HG03565 (cell line): ENCODE results near the gene KRTAP4-11.
"Not testable (repeated sequence)": the region's sequence is repeated elsewhere in the genome, so short reads cannot be mapped to it uniquely, and the experiment has no call there.

ENCODE experiments used
- ATAC-seq: cut with Tn5 transposase; IDR thresholded peaks from one replicate; pipeline ENCODE4 v1.9.1; 2021; ENCODE audit warnings: mild to moderate bottlenecking, moderate library complexity; ENCODE audit not compliant: unreplicated experiment

KRTAP4-11 gene

GRCh38 chr17:41125064-41125463 is 6.9 kb upstream of the KRTAP4-11 start:
- ATAC-seq = no peak

- not testable (repeated sequence) for ATAC-seq
These were observed 5.8 kb upstream of the KRTAP4-11 start, which contains the start of gene KRTAP4-12 for GRCh38 chr17:41123991-41124371. KRTAP4-12 (minus strand) TSS chr17:41124182; CDS start chr17:41124122, 60 bp downstream.

- not testable (repeated sequence) for ATAC-seq
These were observed 5.3 kb upstream of the KRTAP4-11 start for GRCh38 chr17:41123292-41123990.

- ATAC-seq = no peak
These were observed 3.6 kb upstream of the KRTAP4-11 start for GRCh38 chr17:41121742-41122141.

- not testable (repeated sequence) for ATAC-seq
These were observed 1.8 kb upstream of the KRTAP4-11 start for GRCh38 chr17:41119696-41120690.

- ATAC-seq = no peak
These were observed 548 bp upstream of the KRTAP4-11 start for GRCh38 chr17:41118721-41119120.

- ATAC-seq = no peak
These were observed 1.9 kb downstream of the KRTAP4-11 start for GRCh38 chr17:41116297-41116696.

- no peak for ATAC-seq
These were observed 6.9 kb downstream of the KRTAP4-11 start for GRCh38 chr17:41111151-41111885.

GRCh38 chr17:41108728-41109386 is 9.3 kb downstream of the KRTAP4-11 start:
- ATAC-seq = not testable (repeated sequence)

- no peak for ATAC-seq
These were observed 10.2 kb downstream of the KRTAP4-11 start for GRCh38 chr17:41107941-41108450.

GRCh38 chr17:41105347-41105746 is 12.8 kb downstream of the KRTAP4-11 start, which contains the start of gene KRTAP4-9:
KRTAP4-9 (plus strand) TSS chr17:41105389; CDS start chr17:41105389, 0 bp downstream.
- ATAC-seq = not testable (repeated sequence)

- not testable (repeated sequence) for ATAC-seq
These were observed 13.7 kb downstream of the KRTAP4-11 start for GRCh38 chr17:41104386-41105038.

- no peak for ATAC-seq
These were observed 14.3 kb downstream of the KRTAP4-11 start for GRCh38 chr17:41103896-41104295.

- no peak for ATAC-seq
These were observed 16.4 kb downstream of the KRTAP4-11 start, which contains the start of gene KRTAP4-16 for GRCh38 chr17:41101586-41102259. KRTAP4-16 (minus strand) TSS chr17:41102209; CDS start chr17:41102209, 0 bp downstream.

- not testable (repeated sequence) for ATAC-seq
These were observed 18.3 kb downstream of the KRTAP4-11 start for GRCh38 chr17:41099682-41100480.

GRCh38 chr17:41098481-41098880 is 19.7 kb downstream of the KRTAP4-11 start:
- ATAC-seq = no peak

GRCh38 chr17:41098042-41098441 is 20.1 kb downstream of the KRTAP4-11 start, which contains the start of gene KRTAP4-8:
KRTAP4-8 (minus strand) TSS chr17:41098142; CDS start chr17:41098084, 58 bp downstream.
- no peak for ATAC-seq

- ATAC-seq = no peak
These were observed 22.1 kb downstream of the KRTAP4-11 start for GRCh38 chr17:41096055-41096454.
